DOHH2 (cell line): Measurements from ENCODE around the gene SLX4IP.

ENCODE experiments used
- H3F3A ChIP-seq: fragments of 200-600 bp; sonication (generic), shearing (Covaris generic); 2 replicates; pipeline ENCODE4 v1.6.0; 2016; ENCODE audit warnings: antibody characterized with exemption, mild to moderate bottlenecking; ENCODE audit not compliant: control insufficient read depth, insufficient read depth
- H3K27ac ChIP-seq: fragments of 200-600 bp; sonication (generic); 2 replicates; pipeline ENCODE4 v1.5.1; 2014; ENCODE audit warnings: low read depth, mild to moderate bottlenecking, low read length, moderate library complexity
- H3K27me3 ChIP-seq: fragments of 200-600 bp; sonication (generic); 2 replicates; pipeline ENCODE4 v1.6.1; 2014; ENCODE audit warnings: mild to moderate bottlenecking, low read length, mixed read lengths; ENCODE audit not compliant: control insufficient read depth
- H3K36me3 ChIP-seq: fragments of 200-600 bp; sonication (generic); 2 replicates; pipeline ENCODE4 v1.6.1; 2014; ENCODE audit warnings: mild to moderate bottlenecking, low read length, moderate library complexity, mixed read lengths; ENCODE audit not compliant: control insufficient read depth
- H3K4me1 ChIP-seq: fragments of 200-600 bp; sonication (generic); 2 replicates; pipeline ENCODE4 v1.6.1; 2014; ENCODE audit warnings: mild to moderate bottlenecking, low read length, mixed read lengths; ENCODE audit not compliant: control insufficient read depth
- H3K4me2 ChIP-seq: fragments of 200-600 bp; sonication (generic); 2 replicates; pipeline ENCODE4 v1.6.0; 2014; ENCODE audit warnings: mild to moderate bottlenecking, low read length, moderate library complexity
- H3K4me3 ChIP-seq: fragments of 200-600 bp; sonication (generic); 2 replicates; pipeline ENCODE4 v1.5.1; 2014; ENCODE audit warnings: mild to moderate bottlenecking, low read length, mixed read lengths
- H3K79me2 ChIP-seq: fragments of 200-600 bp; sonication (generic); 2 replicates; pipeline ENCODE4 v1.6.1; 2014; ENCODE audit warnings: mild to moderate bottlenecking, low read length, mixed read lengths; ENCODE audit not compliant: control insufficient read depth
- H3K9me2 ChIP-seq: fragments of 200-600 bp; sonication (generic); replicated peaks from 2 replicates; pipeline ENCODE4 v1.6.1; 2014; ENCODE audit warnings: mild to moderate bottlenecking, low read length, mixed read lengths; ENCODE audit not compliant: control insufficient read depth
- H3K9me3 ChIP-seq: fragments of 200-600 bp; sonication (generic); 2 replicates; pipeline ENCODE4 v1.6.1; 2014; ENCODE audit warnings: antibody characterized with exemption, low read length, mixed read lengths; ENCODE audit not compliant: control insufficient read depth, insufficient read depth
- H4K20me1 ChIP-seq: fragments of 200-600 bp; sonication (generic); 2 replicates; pipeline ENCODE4 v1.6.0; 2014; ENCODE audit warnings: low read depth, mild to moderate bottlenecking, antibody characterized with exemption, low read length, moderate library complexity; ENCODE audit not compliant: control insufficient read depth, insufficient read depth
- EZH2phosphoT487 ChIP-seq: fragments of 200-600 bp; sonication (generic); IDR thresholded peaks from 2 replicates; pipeline ENCODE4 v1.6.1; 2017; ENCODE audit warnings: borderline replicate concordance, mild to moderate bottlenecking, antibody characterized with exemption, low read length, moderate library complexity, mixed read lengths
- TF ChIP-seq, protein P1 (sequence below): fragments of 200-600 bp; sonication (generic); IDR thresholded peaks from one replicate; pipeline ENCODE4 v1.5.1; 2014; ENCODE audit warnings: antibody characterized with exemption, mild to moderate bottlenecking, low read depth, low read length; ENCODE audit not compliant: poor library complexity, severe bottlenecking

SLX4IP gene

GRCh38 chr20:10461495-10461894 lies 26.4 kb downstream of the SLX4IP start:
- Histone ChIP-seq H3K4me1 (no peaks in the 10 kb centered on the region), H3K36me3 (peaks cover 18% of the 10 kb centered on the region; the same call in 1 of the 2 replicates), H4K20me1 (no peaks in the 10 kb centered on the region), H3K79me2 (peaks cover 51% of the 10 kb centered on the region), H3K9me3 (no peaks in the 10 kb centered on the region; the same call in 1 of the 2 replicates), H3K27me3 (no peaks in the 10 kb centered on the region), H3K4me2 (no peak overlapping the region), H3K4me3 (no peak overlapping the region), H3K27ac (no peak overlapping the region), H3F3A (no peaks in the 10 kb centered on the region), H3K9me2 (no peaks in the 10 kb centered on the region)
- no peak for TF ChIP-seq EZH2phosphoT487
- TF ChIP-seq, protein P1, sequence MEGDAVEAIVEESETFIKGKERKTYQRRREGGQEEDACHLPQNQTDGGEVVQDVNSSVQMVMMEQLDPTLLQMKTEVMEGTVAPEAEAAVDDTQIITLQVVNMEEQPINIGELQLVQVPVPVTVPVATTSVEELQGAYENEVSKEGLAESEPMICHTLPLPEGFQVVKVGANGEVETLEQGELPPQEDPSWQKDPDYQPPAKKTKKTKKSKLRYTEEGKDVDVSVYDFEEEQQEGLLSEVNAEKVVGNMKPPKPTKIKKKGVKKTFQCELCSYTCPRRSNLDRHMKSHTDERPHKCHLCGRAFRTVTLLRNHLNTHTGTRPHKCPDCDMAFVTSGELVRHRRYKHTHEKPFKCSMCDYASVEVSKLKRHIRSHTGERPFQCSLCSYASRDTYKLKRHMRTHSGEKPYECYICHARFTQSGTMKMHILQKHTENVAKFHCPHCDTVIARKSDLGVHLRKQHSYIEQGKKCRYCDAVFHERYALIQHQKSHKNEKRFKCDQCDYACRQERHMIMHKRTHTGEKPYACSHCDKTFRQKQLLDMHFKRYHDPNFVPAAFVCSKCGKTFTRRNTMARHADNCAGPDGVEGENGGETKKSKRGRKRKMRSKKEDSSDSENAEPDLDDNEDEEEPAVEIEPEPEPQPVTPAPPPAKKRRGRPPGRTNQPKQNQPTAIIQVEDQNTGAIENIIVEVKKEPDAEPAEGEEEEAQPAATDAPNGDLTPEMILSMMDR, result no peak

- H3K36me3 ChIP-seq, result peaks cover 18% of the 10 kb centered on the region; the same call in 1 of the 2 replicates
- H3K9me3 ChIP-seq, result no peaks in the 10 kb centered on the region; the same call in 1 of the 2 replicates
- H3K27ac ChIP-seq, result no peak overlapping the region
- no peaks in the 10 kb centered on the region for H3K27me3 ChIP-seq
- no peaks in the 10 kb centered on the region for H3K9me2 ChIP-seq
- no peaks in the 10 kb centered on the region for H3F3A ChIP-seq
- H3K4me3 ChIP-seq, result no peak overlapping the region
- TF ChIP-seq, protein P1, result no peak
- TF ChIP-seq EZH2phosphoT487, result no peak
- peaks cover 43% of the 10 kb centered on the region for H3K79me2 ChIP-seq
- H3K4me2 ChIP-seq, result no peak overlapping the region
- no peaks in the 10 kb centered on the region for H4K20me1 ChIP-seq
- H3K4me1 ChIP-seq, result no peaks in the 10 kb centered on the region
Measured at GRCh38 chr20:10462516-10462915, 27.4 kb downstream of the SLX4IP start.

DNA sequence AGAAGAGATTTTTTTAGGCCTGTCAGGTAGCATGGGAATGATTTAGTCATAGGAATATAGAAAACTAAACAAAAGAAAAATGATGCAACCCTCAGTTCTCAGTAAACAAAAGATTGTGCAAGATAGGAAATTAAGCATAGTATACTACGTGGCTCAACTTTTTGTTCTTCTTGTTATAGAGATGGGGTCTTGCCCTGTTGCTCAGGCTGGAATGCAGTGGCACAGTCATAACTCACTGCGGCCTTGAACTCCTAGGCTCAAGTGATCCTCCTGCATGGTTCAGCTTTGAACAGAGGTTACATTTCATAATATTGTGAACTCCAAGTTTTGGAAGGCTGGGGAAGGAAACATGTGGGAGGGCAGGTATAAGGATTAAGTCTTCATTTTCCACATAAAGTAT lies 28.5 kb downstream of the SLX4IP start:
- Histone ChIP-seq H3K79me2 (peaks cover 35% of the 10 kb centered on the region), H3K27ac (no peak overlapping the region), H3F3A (no peaks in the 10 kb centered on the region), H3K4me3 (no peak overlapping the region), H3K4me1 (peaks cover 7% of the 10 kb centered on the region), H4K20me1 (no peaks in the 10 kb centered on the region), H3K4me2 (no peak overlapping the region), H3K36me3 (peaks cover 13% of the 10 kb centered on the region; the same call in 1 of the 2 replicates), H3K9me2 (no peaks in the 10 kb centered on the region), H3K27me3 (no peaks in the 10 kb centered on the region), H3K9me3 (no peaks in the 10 kb centered on the region; the same call in 1 of the 2 replicates)
- TF ChIP-seq, protein P1, result no peak
- no peak for TF ChIP-seq EZH2phosphoT487
